ENCODE results near the gene IRX3. TPM values are rescaled to one million over a fixed set of nuclear protein-coding genes. Genes with fewer than 3 reads are reported as not detected.
"Not testable (repeated sequence)": the region's sequence is repeated elsewhere in the genome, so short reads cannot be mapped to it uniquely, and the experiment has no call there.

The IRX3 gene
- total RNA-seq, 2 experiments from 2014 or later = not detected

DNA sequence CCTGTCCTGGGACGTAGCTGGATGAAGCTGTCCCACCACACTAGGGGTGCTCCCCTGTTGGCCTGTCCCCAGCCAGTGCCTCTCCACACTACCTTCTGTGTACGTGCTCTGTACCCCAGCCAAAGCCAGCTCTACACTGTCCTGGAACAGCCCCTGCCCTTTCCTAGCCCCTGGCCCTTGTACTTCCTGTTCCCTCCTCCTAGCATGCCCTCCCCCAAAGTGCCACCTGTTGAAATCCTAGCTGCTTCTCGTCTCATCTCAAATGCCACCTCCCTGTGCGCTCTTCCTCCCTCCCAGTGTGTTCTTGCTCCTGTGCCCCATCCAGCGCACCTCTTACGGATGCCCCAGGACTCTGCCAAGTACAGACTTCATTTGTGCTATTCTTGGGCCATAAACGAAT, 33.5 kb downstream of the IRX3 start:
- Mint-ChIP-seq H3K27ac (no peak overlapping the region), H3K4me1 (ENCODE audit: low read depth) (no peaks in the 10 kb centered on the region), H3K9me3 (no peaks in the 10 kb centered on the region), H3K36me3 (ENCODE audit: low read depth) (no peaks in the 10 kb centered on the region), H3K4me3 (no peak overlapping the region), H3K27me3 (ENCODE audit: low read depth) (peaks cover 7% of the 10 kb centered on the region)
- intact Hi-C loops (cut with micrococcal nuclease) = no loop called here
- DNase-seq = no peak
- CTCF ChIA-PET = no interaction called here

DNA sequence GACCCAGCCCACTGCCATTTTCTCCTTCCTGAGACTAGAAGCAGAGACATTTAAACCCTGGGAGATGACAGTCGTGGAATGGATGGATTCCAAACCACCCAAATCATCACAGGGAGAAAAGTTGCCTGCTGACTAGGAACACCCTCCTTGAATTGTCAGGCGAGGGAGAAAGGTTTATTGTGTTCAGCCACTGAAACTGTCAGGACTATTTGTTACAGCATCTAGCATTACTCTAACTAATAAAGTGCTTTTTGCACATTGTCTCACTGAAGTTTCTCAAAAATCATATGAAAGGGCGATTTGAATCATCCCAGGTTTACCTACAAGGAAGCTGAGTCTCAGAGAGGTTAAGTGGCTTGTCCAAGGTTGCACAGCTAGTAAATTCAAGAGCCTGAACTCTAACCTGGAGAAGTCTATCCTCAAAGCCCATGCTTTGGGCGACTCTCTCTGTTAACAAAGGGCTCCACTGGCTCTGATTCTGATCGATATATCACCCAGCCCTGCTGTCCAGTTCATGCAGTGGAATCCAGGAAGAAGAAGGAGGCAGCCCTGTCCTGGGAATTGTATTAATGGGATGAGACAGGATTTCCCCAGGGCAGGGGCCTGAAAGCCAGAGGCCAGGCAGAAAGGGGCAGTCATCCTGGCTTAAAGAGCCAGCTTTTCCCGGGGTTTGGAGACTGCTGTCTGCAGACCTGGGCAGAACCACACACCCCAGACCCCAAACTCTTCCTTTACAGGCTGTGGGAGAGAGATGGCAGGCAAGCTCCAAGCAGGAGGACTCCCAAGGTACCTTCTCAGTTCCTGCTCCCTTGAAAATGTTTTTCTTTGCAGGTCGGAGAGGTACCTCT, 37.5 kb downstream of the IRX3 start:
- Mint-ChIP-seq H3K36me3 (ENCODE audit: low read depth) (no peaks in the 10 kb centered on the region), H3K27ac (no peak overlapping the region), H3K27me3 (ENCODE audit: low read depth) (peaks cover 4% of the 10 kb centered on the region), H3K9me3 (peaks cover 2% of the 10 kb centered on the region), H3K4me1 (ENCODE audit: low read depth) (no peaks in the 10 kb centered on the region), H3K4me3 (no peak overlapping the region)
- CTCF ChIA-PET = no interaction called here
- DNase-seq = no peak
- intact Hi-C loops (cut with micrococcal nuclease) = no loop called here

- H3K36me3 Mint-ChIP-seq (ENCODE audit: low read depth); H3K27me3 Mint-ChIP-seq (ENCODE audit: low read depth); H3K9me3 Mint-ChIP-seq; CTCF ChIA-PET; H3K4me3 Mint-ChIP-seq; intact Hi-C loops (cut with micrococcal nuclease); H3K27ac Mint-ChIP-seq; H3K4me1 Mint-ChIP-seq (ENCODE audit: low read depth); DNase-seq: not testable (repeated sequence)
Observed at GRCh38 chr16:54247705-54248104, 38.9 kb downstream of the IRX3 start.

- CTCF ChIA-PET = no interaction called here
- intact Hi-C loops (cut with micrococcal nuclease) = no loop called here
- no peak for DNase-seq
- peaks cover 9% of the 10 kb centered on the region for H3K27me3 Mint-ChIP-seq (ENCODE audit: low read depth)
- no peak overlapping the region for H3K27ac Mint-ChIP-seq
- no peak overlapping the region for H3K4me3 Mint-ChIP-seq
- no peaks in the 10 kb centered on the region for H3K36me3 Mint-ChIP-seq (ENCODE audit: low read depth)
- no peaks in the 10 kb centered on the region for H3K4me1 Mint-ChIP-seq (ENCODE audit: low read depth)
- peaks cover 2% of the 10 kb centered on the region for H3K9me3 Mint-ChIP-seq
Observed at GRCh38 chr16:54246454-54246821, 40.1 kb downstream of the IRX3 start.

DNA sequence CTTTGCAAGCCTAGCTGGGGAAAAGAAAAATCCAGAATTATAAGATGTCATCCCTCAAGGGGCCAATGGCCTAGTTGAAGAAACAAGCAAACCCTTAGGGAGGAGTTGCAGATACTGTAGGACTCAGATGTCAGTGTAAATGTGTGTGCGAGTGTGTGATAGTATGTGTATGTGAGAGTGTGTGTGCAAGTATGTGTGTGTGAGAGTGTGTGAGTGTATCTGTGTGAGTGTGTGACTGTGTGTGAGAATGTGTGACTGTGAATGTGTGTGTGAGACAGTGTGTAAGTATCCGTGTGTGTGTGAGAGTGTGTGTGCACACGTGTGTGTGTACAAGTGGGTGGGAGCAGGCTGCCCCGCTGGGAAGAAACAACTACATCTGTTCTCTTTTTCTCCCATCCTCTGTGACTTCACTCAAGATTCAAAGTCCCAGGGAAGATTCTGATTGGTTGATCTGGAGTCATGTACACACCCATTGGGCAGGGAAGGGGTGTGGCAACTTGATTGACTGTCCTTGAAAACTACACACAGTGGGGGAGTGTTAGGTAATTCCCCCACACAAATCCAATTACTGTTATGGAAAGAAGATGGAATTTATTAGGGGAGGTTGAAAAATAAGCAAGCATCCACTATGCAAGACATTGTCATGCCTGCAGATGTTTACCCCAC, 40.7 kb downstream of the IRX3 start:
- Mint-ChIP-seq H3K4me3 (no peak overlapping the region), H3K4me1 (ENCODE audit: low read depth) (no peaks in the 10 kb centered on the region), H3K36me3 (ENCODE audit: low read depth) (no peaks in the 10 kb centered on the region), H3K27ac (no peak overlapping the region), H3K9me3 (peaks cover 2% of the 10 kb centered on the region), H3K27me3 (ENCODE audit: low read depth) (peaks cover 9% of the 10 kb centered on the region)
- no peak for DNase-seq
- CTCF ChIA-PET = no interaction called here
- intact Hi-C loops (cut with micrococcal nuclease) = no loop called here

GRCh38 chr16:54244061-54244886, 42.3 kb downstream of the IRX3 start:
- Mint-ChIP-seq H3K9me3 (peaks cover 2% of the 10 kb centered on the region), H3K27me3 (ENCODE audit: low read depth) (peaks cover 6% of the 10 kb centered on the region), H3K27ac (no peak overlapping the region), H3K4me1 (ENCODE audit: low read depth) (no peaks in the 10 kb centered on the region), H3K36me3 (ENCODE audit: low read depth) (no peaks in the 10 kb centered on the region), H3K4me3 (no peak overlapping the region)
- no peak for DNase-seq
- CTCF ChIA-PET = no interaction called here
- intact Hi-C loops (cut with micrococcal nuclease) = no loop called here

- Mint-ChIP-seq H3K4me1 (ENCODE audit: low read depth) (no peaks in the 10 kb centered on the region), H3K27me3 (ENCODE audit: low read depth) (peaks cover 6% of the 10 kb centered on the region), H3K36me3 (ENCODE audit: low read depth) (no peaks in the 10 kb centered on the region), H3K4me3 (no peak overlapping the region), H3K9me3 (peaks cover 2% of the 10 kb centered on the region), H3K27ac (no peak overlapping the region)
- CTCF ChIA-PET = no interaction called here
- DNase-seq = no peak
- intact Hi-C loops (cut with micrococcal nuclease) = no loop called here
Observed at GRCh38 chr16:54243202-54243601, 43.4 kb downstream of the IRX3 start.

- intact Hi-C loops (cut with micrococcal nuclease) = no loop called here
- Mint-ChIP-seq H3K27ac (no peak overlapping the region), H3K4me1 (ENCODE audit: low read depth) (no peaks in the 10 kb centered on the region), H3K9me3 (peaks cover 2% of the 10 kb centered on the region), H3K36me3 (ENCODE audit: low read depth) (no peaks in the 10 kb centered on the region), H3K27me3 (ENCODE audit: low read depth) (peaks cover 6% of the 10 kb centered on the region), H3K4me3 (no peak overlapping the region)
- no peak for DNase-seq
- CTCF ChIA-PET = no interaction called here
Observed at GRCh38 chr16:54242199-54242598, 44.4 kb downstream of the IRX3 start.

DNA sequence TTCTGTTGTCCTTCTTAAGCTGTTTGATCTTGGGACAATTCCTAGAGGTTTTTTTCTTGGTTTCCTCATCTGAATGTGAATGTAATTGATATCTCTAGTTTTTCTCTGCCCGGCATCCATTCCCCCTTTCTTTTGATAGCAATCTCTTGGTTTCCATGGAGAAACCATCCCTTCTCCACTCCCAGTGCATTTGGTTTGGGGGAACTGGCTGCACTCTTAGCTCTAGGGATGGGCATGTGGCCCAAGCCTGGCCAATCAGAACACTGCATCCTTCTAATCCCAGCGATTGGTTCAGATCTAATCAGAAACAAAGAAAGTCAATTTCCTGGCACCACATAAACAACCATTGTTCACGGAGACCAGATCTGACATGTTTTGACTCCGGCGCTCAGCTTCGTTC, 45.1 kb downstream of the IRX3 start:
- Mint-ChIP-seq H3K9me3 (peaks cover 2% of the 10 kb centered on the region), H3K27me3 (ENCODE audit: low read depth) (peaks cover 6% of the 10 kb centered on the region), H3K36me3 (ENCODE audit: low read depth) (no peaks in the 10 kb centered on the region), H3K4me3 (no peak overlapping the region), H3K27ac (no peak overlapping the region), H3K4me1 (ENCODE audit: low read depth) (no peaks in the 10 kb centered on the region)
- no peak for DNase-seq
- CTCF ChIA-PET = interaction anchor here (0.6 kb wide), 1 partner anchor 443 kb away, joined by 3 read pairs; no protein-coding TSS in a partner anchor
- intact Hi-C loops (cut with micrococcal nuclease) = no loop called here

DNA sequence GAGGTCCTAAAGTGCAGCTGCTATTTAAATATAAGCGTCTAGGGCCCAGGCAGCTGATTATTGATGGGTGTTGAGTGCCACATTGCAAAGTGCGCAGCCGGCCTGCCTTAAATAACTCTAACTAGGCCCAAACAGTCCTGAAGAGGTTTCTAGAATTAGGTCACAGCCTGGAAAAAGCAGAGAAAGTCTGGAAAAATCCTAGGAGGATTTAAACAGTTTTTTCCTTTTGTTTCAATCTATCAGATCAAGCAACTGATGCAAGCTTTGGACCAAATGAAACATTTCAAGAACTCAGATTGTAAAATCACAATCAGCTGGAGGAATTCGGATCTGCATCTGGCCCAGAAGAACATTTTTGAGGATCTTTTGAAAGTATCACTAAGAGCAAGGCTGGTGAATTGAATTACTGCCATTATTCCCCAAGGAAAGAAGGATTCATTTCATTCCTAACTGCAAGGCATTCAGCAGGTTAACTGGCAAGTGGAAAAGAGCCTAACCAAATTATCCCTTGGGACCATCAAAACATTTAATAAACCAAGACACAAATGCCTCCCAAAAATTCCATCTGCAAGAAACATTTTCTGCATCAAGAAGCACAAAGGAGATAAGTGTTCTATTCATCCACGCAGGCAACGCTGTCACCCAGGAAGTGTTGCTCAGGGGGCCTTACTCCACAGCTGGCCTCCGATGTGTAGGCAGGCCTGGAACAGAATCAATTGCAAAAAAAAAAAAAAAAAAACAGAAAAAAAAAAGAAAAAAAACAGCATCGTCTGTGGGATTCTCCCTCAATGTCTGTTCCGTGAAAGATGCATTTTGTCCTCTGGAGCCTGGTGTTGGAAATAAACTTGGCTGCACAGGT, 46.1 kb downstream of the IRX3 start:
- Mint-ChIP-seq H3K9me3 (no peaks in the 10 kb centered on the region), H3K27me3 (ENCODE audit: low read depth) (peaks cover 8% of the 10 kb centered on the region), H3K4me1 (ENCODE audit: low read depth) (no peaks in the 10 kb centered on the region), H3K27ac (no peak overlapping the region), H3K4me3 (no peak overlapping the region), H3K36me3 (ENCODE audit: low read depth) (no peaks in the 10 kb centered on the region)
- intact Hi-C loops (cut with micrococcal nuclease) = no loop called here
- CTCF ChIA-PET = interaction anchor here (0.6 to 1.0 kb wide), 2 partner anchors 30 to 442 kb away, joined by 3 read pairs; no protein-coding TSS in a partner anchor
- DNase-seq = no peak

DNA sequence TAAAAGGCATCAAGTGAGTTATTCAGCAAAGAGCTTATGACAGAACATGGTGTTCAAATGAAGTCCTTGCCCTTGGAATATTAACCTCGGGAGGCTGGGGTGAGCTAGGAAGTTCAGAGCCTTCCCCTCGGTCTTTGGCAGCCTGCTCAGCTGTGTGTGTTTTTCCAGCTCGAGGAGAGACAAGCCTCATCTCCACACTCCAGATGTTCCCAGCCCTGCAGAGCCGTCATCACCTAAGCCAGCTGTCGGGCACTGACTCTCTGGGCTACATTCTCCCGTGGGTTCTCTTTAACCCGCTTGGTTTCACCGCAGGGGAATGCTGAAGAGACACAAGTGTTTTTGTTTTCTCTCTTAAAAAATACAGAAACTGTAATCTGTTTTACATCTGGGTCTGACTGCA, 47.1 kb downstream of the IRX3 start:
- no peak for DNase-seq
- intact Hi-C loops (cut with micrococcal nuclease) = no loop called here
- Mint-ChIP-seq H3K4me1 (ENCODE audit: low read depth) (no peaks in the 10 kb centered on the region), H3K4me3 (no peak overlapping the region), H3K9me3 (no peaks in the 10 kb centered on the region), H3K27ac (no peak overlapping the region), H3K36me3 (ENCODE audit: low read depth) (no peaks in the 10 kb centered on the region), H3K27me3 (ENCODE audit: low read depth) (peaks cover 12% of the 10 kb centered on the region)
- CTCF ChIA-PET = interaction anchor here (1.0 kb wide), 1 partner anchor 29 kb away, joined by 3 read pairs; no protein-coding TSS in a partner anchor

DNA sequence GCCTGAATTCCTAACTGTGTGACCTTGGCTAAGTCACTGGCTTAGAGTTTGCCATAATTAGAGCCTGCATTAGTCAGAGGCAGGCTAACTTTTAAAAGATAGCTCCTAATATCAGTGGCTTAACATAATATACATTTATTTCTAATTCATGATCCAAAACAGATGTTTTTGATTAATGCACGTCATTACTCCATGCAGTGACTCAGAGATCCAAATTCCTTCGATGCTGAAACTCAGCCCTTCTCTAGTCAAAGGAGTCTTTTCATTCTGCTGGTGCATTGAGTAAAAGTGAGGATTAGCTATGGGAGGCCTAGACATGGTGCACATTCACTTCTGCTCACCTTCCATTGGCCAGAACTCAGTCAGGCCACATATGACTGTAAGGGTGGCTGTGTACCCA, 49.8 kb downstream of the IRX3 start:
- intact Hi-C loops (cut with micrococcal nuclease) = no loop called here
- Mint-ChIP-seq H3K4me3 (no peak overlapping the region), H3K9me3 (no peaks in the 10 kb centered on the region), H3K27me3 (ENCODE audit: low read depth) (peaks cover 6% of the 10 kb centered on the region), H3K36me3 (ENCODE audit: low read depth) (no peaks in the 10 kb centered on the region), H3K27ac (no peak overlapping the region), H3K4me1 (ENCODE audit: low read depth) (no peaks in the 10 kb centered on the region)
- CTCF ChIA-PET = no interaction called here
- DNase-seq = no peak

Measured in activated naive CD4-positive, alpha-beta T cell treated with anti-CD3 and anti-CD28 coated beads for 36 hours (primary cell).